HepG2 (cell line): Measurements from ENCODE around the gene ITCH.

Experiments used
- CHD2 ChIP-seq: IDR thresholded peaks from 2 replicates; pipeline ENCODE4 v1.6.1; 2011; ENCODE audit warnings: low read depth, low read length, improper control_type of control experiment
- FOXJ3 ChIP-seq: sonication (generic); formaldehyde crosslinking; IDR thresholded peaks from 2 replicates; pipeline ENCODE4 v1.4.0; 2020; ENCODE audit warnings: missing genetic modification reagents, mild to moderate bottlenecking, borderline replicate concordance
- MIER3 ChIP-seq: IDR thresholded peaks from 2 replicates; pipeline ENCODE4 v1.6.1; 2016; ENCODE audit warnings: missing compliant biosample characterization, borderline replicate concordance
- MYC ChIP-seq: sonication (generic); formaldehyde crosslinking; IDR thresholded peaks from 2 replicates; pipeline ENCODE4 v1.9.0; 2021; ENCODE audit warnings: missing genetic modification reagents, borderline replicate concordance
- NFRKB ChIP-seq: fragments of 450-650 bp; IDR thresholded peaks from 2 replicates; pipeline ENCODE4 v1.6.1; 2017
- RBAK ChIP-seq: sonication (generic); formaldehyde crosslinking; IDR thresholded peaks from 2 replicates; pipeline ENCODE4 v1.5.1; 2020; ENCODE audit warnings: mild to moderate bottlenecking, missing genetic modification reagents
- ZFP36L2 ChIP-seq: sonication (generic); formaldehyde crosslinking; IDR thresholded peaks from 2 replicates; pipeline ENCODE4 v1.4.0; 2020; ENCODE audit warnings: missing genetic modification reagents
- ZFP82 ChIP-seq: sonication (generic); formaldehyde crosslinking; IDR thresholded peaks from 2 replicates; pipeline ENCODE4 v1.5.1; 2020; ENCODE audit warnings: mild to moderate bottlenecking, missing genetic modification reagents, borderline replicate concordance
- ZNF253 ChIP-seq: sonication (generic); formaldehyde crosslinking; IDR thresholded peaks from 2 replicates; pipeline ENCODE4 v1.8.0; 2022; ENCODE audit warnings: mild to moderate bottlenecking, missing genetic modification reagents, borderline replicate concordance
- ZNF768 ChIP-seq: sonication (generic); formaldehyde crosslinking; IDR thresholded peaks from 2 replicates; pipeline ENCODE4 v1.4.0; 2020; ENCODE audit warnings: missing genetic modification reagents
- TF ChIP-seq, protein P1 (sequence below): sonication (generic); formaldehyde crosslinking; IDR thresholded peaks from 2 replicates; pipeline ENCODE4 v1.5.0; 2020; ENCODE audit warnings: mild to moderate bottlenecking, missing genetic modification reagents, moderate library complexity
- TF ChIP-seq, protein P2 (sequence below), 2 experiments: sonication (generic) in 1 of 2; formaldehyde crosslinking in 1 of 2; IDR thresholded peaks; 2 replicates each; pipeline versions ENCODE4 v1.5.1 to v1.6.1; 2011 to 2020; ENCODE audit warnings: borderline replicate concordance in 1 of 2, low read depth in 1 of 2, low read length in 1 of 2, mild to moderate bottlenecking in 1 of 2, missing genetic modification reagents in 1 of 2, moderate library complexity in 1 of 2

DNA sequence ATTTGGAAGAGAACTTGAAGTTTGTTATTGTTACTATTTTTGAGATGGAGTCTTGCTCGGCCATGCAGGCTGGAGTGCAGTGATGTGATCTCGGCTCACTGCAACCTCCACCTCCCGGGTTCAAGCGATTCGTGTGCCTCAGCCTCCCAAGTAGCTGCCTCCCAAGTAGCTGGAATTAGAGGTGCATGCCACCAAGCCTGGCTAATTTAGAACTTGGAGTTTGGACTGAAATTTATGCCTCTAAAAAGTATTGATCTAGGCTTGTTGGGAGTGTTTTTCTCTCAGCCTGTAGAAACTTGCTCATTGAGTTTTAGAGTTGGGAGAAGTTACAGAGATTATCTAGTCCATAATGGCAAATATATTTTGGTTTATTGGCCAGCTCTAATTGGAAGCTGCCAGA lies 4.1 kb downstream of the ITCH start:
- no peak for TF ChIP-seq NFRKB
- no peak for TF ChIP-seq CHD2
- TF ChIP-seq MIER3 = no peak
- TF ChIP-seq, protein P1, sequence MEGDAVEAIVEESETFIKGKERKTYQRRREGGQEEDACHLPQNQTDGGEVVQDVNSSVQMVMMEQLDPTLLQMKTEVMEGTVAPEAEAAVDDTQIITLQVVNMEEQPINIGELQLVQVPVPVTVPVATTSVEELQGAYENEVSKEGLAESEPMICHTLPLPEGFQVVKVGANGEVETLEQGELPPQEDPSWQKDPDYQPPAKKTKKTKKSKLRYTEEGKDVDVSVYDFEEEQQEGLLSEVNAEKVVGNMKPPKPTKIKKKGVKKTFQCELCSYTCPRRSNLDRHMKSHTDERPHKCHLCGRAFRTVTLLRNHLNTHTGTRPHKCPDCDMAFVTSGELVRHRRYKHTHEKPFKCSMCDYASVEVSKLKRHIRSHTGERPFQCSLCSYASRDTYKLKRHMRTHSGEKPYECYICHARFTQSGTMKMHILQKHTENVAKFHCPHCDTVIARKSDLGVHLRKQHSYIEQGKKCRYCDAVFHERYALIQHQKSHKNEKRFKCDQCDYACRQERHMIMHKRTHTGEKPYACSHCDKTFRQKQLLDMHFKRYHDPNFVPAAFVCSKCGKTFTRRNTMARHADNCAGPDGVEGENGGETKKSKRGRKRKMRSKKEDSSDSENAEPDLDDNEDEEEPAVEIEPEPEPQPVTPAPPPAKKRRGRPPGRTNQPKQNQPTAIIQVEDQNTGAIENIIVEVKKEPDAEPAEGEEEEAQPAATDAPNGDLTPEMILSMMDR (CRISPR knock-in tag) = no peak
- no peak for TF ChIP-seq MYC (CRISPR knock-in tag)
- no peak for TF ChIP-seq ZNF253 (CRISPR knock-in tag)
- no peak for TF ChIP-seq ZFP82 (CRISPR knock-in tag)
- no peak for TF ChIP-seq RBAK
- TF ChIP-seq ZFP36L2 (CRISPR knock-in tag) = no peak
- TF ChIP-seq, protein P2, sequence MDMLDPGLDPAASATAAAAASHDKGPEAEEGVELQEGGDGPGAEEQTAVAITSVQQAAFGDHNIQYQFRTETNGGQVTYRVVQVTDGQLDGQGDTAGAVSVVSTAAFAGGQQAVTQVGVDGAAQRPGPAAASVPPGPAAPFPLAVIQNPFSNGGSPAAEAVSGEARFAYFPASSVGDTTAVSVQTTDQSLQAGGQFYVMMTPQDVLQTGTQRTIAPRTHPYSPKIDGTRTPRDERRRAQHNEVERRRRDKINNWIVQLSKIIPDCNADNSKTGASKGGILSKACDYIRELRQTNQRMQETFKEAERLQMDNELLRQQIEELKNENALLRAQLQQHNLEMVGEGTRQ (IDR thresholded peaks at IDR 0.05; ENCODE audit: low read depth, low read length) = no peak
- TF ChIP-seq, protein P2 (CRISPR knock-in tag; IDR thresholded peaks at IDR 0.05; ENCODE audit: borderline replicate concordance) = no peak
- no peak for TF ChIP-seq ZNF768
- TF ChIP-seq FOXJ3 (CRISPR knock-in tag) = no peak
